CD4-positive, alpha-beta T cell treated with Interleukin-2 at 100 ng/mL for 4 hours (primary cell): ENCODE measurements around the gene MAML1.

Experiments
- DNase-seq: peaks from one replicate; pipeline ENCODE4 v3.0.0-alpha.2; 2020; ENCODE audit warnings: low spot score

The MAML1 gene

DNA sequence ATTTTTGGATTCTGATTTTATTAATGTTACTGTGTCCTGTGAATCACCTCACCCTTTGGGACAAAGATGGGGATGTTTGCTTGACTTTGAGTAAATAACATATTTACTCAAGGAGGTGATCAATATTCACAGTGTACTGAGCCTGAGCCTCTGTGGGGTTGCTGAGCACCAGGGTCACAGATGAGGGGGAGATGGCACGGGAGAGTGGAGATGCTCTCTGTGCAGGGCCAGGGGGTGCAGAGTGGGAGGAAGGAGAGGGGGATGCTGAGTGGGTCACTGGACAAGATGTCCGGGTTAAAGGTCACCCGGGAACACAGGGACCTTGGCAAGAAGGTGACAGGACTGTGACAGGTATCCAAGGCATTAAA is 92.1 kb downstream of the MAML1 start:
- DNase-seq = no peak

DNA sequence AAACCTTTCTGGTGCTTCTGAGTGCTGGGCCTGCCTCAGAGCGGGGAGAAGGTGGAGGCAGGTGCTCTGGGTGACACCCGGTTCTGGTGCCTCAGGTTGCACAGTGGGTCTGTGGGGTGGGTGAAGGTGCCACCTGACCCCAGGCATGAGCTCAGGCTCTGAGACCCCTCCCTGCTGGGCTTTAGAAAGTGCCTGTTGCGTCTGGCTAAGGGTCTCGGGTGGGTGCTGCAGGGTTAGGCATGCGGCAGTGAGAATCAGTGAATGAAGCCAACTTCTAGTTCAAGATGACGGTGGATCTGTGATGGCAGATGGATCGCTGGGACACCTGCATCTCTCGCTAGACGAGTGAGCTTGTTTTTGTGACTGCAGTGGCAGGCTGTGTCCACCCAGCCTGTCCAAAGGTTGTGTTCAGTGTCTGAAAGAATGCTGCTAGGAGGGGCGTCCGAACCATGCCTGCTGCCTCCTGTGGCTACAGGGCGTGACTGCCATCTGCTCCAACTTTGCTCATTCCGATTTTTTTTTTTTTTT is 93.1 kb downstream of the MAML1 start:
- DNase-seq = no peak
